ENCODE data around the gene TUBA1A. TPM values are rescaled to one million over a fixed set of nuclear protein-coding genes. Genes with fewer than 3 reads are reported as not detected.

TUBA1A gene
- total RNA-seq (2022; extraction: Qiagen RNA extraction): 178 to 232 TPM (median 219 TPM) in 5 replicates

DNA sequence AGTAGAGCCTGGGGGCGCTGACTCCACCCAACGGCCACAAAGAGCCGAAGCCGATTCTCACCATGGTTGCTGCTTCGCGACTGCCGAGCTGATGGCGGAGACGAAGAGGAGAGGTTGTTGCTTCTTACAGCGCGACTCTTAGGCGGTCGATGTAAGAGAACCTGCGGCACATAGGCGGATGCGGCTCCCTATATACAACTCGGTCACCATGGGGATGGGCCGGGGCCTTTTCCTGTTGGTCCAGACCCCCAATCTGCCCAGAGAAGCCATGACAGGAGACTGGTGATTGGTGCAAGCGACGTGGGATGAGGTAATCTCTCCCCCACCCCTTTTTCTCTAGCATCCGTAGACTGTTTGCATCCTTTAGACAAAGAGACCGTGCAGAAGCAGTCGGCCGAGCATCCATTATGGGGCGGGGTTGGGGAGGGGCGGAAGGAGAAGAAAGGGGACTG is at the start of gene TUBA1A:
TSS of gene TUBA1A (minus strand) at position 165 of the 452 bp plus-strand sequence. CDS start at position 64, 101 bp downstream.

Other genes with a start within 250 kb of the TUBA1A start
- 116 to 163 TPM (median 156 TPM) in 5 replicates for gene ARF3, start 231.6 kb downstream of the TUBA1A start, total RNA-seq (2022; extraction: Qiagen RNA extraction)
- gene WNT10B, start 217.3 kb downstream of the TUBA1A start, total RNA-seq (2022; extraction: Qiagen RNA extraction): 1.5 to 2.5 TPM (median 2.2 TPM) in 5 replicates
- gene WNT1, start 210.8 kb downstream of the TUBA1A start, total RNA-seq (2022; extraction: Qiagen RNA extraction): not detected in 5 replicates
- gene DDN, start 189.7 kb downstream of the TUBA1A start, total RNA-seq (2022; extraction: Qiagen RNA extraction): 0.57 to 1.1 TPM (median 0.81 TPM) in 5 replicates
- 37.6 to 48.4 TPM (median 39.8 TPM) in 5 replicates for gene PRKAG1, start 170.3 kb downstream of the TUBA1A start, total RNA-seq (2022; extraction: Qiagen RNA extraction)
- 32.9 to 40.7 TPM (median 36.5 TPM) in 5 replicates for gene KMT2D, start 128.3 kb downstream of the TUBA1A start, total RNA-seq (2022; extraction: Qiagen RNA extraction)
- gene RHEBL1, start 119.1 kb downstream of the TUBA1A start, total RNA-seq (2022; extraction: Qiagen RNA extraction): 3.3 to 6.0 TPM (median 4.6 TPM) in 5 replicates
- not detected in 5 replicates for gene DHH, start 94.3 kb downstream of the TUBA1A start, total RNA-seq (2022; extraction: Qiagen RNA extraction)
- 12.7 to 18.4 TPM (median 13.4 TPM) in 5 replicates for gene LMBR1L, start 78.2 kb downstream of the TUBA1A start, total RNA-seq (2022; extraction: Qiagen RNA extraction)
- 2,300 to 2,554 TPM (median 2,409 TPM) in 5 replicates for gene TUBA1B, start 57.7 kb downstream of the TUBA1A start, total RNA-seq (2022; extraction: Qiagen RNA extraction)
- gene TUBA1C, start 76.0 kb upstream of the TUBA1A start, total RNA-seq (2022; extraction: Qiagen RNA extraction): 1,605 to 2,005 TPM (median 1,655 TPM) in 5 replicates
- 1.5 to 1.9 TPM (median 1.7 TPM) in 5 replicates for gene PRPH, start 106.1 kb upstream of the TUBA1A start, total RNA-seq (2022; extraction: Qiagen RNA extraction)
- gene TROAP, start 134.2 kb upstream of the TUBA1A start, total RNA-seq (2022; extraction: Qiagen RNA extraction): 76.5 to 121 TPM (median 80.2 TPM) in 5 replicates
- 4.3 to 6.9 TPM (median 6.6 TPM) in 5 replicates for gene C1QL4, start 148.1 kb upstream of the TUBA1A start, total RNA-seq (2022; extraction: Qiagen RNA extraction)
- gene DNAJC22, start 157.8 kb upstream of the TUBA1A start, total RNA-seq (2022; extraction: Qiagen RNA extraction): 17.0 to 23.4 TPM (median 20.7 TPM) in 5 replicates
- 25.2 to 34.3 TPM (median 31.6 TPM) in 5 replicates for gene SPATS2, start 178.4 kb upstream of the TUBA1A start, total RNA-seq (2022; extraction: Qiagen RNA extraction)